ENCODE data around the gene FAM227B. TPM values are rescaled to one million over a fixed set of nuclear protein-coding genes. Genes with fewer than 3 reads are reported as not detected.

The FAM227B gene
- polyA plus RNA-seq, 1 donor (not counting 4 experiments of a cell fraction or from before 2014, with no cell fraction given), result 7.2 TPM

DNA sequence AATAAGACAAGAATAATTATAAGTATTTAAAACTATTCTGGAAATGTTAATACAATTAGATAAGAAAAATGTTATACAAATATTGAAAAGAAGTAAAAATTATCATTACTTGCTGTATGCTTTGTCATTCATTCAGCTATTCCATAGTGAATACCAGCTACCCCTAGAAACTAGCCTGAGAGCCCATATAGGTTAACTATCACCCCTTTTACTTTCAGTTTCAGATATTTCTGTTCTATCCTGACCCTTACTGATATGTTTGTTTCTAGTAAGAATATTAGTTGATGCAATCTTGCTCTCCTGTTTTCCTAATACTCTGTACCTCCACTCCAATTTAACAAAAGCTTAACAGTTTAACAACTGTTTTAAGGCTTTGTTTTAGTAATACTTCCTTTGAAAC lies 31.6 kb downstream of the FAM227B start:
- FAIRE-seq, result no peak
- H3K9me3 ChIP-seq (ENCODE audit: control insufficient read depth, low read depth, low read length), result no peaks in the 10 kb centered on the region
- TF ChIP-seq, protein P1, sequence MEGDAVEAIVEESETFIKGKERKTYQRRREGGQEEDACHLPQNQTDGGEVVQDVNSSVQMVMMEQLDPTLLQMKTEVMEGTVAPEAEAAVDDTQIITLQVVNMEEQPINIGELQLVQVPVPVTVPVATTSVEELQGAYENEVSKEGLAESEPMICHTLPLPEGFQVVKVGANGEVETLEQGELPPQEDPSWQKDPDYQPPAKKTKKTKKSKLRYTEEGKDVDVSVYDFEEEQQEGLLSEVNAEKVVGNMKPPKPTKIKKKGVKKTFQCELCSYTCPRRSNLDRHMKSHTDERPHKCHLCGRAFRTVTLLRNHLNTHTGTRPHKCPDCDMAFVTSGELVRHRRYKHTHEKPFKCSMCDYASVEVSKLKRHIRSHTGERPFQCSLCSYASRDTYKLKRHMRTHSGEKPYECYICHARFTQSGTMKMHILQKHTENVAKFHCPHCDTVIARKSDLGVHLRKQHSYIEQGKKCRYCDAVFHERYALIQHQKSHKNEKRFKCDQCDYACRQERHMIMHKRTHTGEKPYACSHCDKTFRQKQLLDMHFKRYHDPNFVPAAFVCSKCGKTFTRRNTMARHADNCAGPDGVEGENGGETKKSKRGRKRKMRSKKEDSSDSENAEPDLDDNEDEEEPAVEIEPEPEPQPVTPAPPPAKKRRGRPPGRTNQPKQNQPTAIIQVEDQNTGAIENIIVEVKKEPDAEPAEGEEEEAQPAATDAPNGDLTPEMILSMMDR (optimal IDR thresholded peaks at IDR 0.05 in 1 of 3, IDR thresholded peaks at IDR 0.05 in 1 of 3, conservative IDR thresholded peaks at IDR 0.05 in 1 of 3; ENCODE audit: extremely low read depth in 1 of 3, insufficient read depth in 2 of 3, low read length in 3 of 3), result no peak
- TF ChIP-seq EZH2 (IDR thresholded peaks at IDR 0.05; ENCODE audit: low read length), result no peak
- no peaks in the 10 kb centered on the region for H3K4me1 ChIP-seq (ENCODE audit: control insufficient read depth, extremely low read depth, insufficient read depth, low read length)
- no peaks in the 10 kb centered on the region for H3K79me2 ChIP-seq (ENCODE audit: control insufficient read depth, insufficient read depth, low read length)
- no peaks in the 10 kb centered on the region for H3K36me3 ChIP-seq (ENCODE audit: control insufficient read depth in 2 of 2, extremely low read depth in 1 of 2, insufficient read depth in 2 of 2, low read length in 2 of 2)
- H3K4me2 ChIP-seq (ENCODE audit: control insufficient read depth, extremely low read depth, insufficient read depth, low read depth, low read length), result no peak overlapping the region
- H3K27me3 ChIP-seq (ENCODE audit: control insufficient read depth, extremely low read depth, insufficient read depth, low read length), result no peaks in the 10 kb centered on the region
- no peak overlapping the region for H3K4me3 ChIP-seq (ENCODE audit: control insufficient read depth in 2 of 3, extremely low read depth in 1 of 3, insufficient read depth in 2 of 3, low read depth in 1 of 3, low read length in 3 of 3)
- DNase-seq (ENCODE audit: low read depth, low spot score), result no peak
- dilution Hi-C loops (cut with MboI; ENCODE audit: extremely low pct_ligation_motif_present, low sequenced_read_pairs), result no loop called here
- H3K9me1 ChIP-seq (ENCODE audit: control insufficient read depth, extremely low read depth, insufficient read depth, low read length), result no peaks in the 10 kb centered on the region
- H3K9ac ChIP-seq (ENCODE audit: control insufficient read depth, extremely low read depth, insufficient read depth, low read length), result no peak overlapping the region
- H3K27ac ChIP-seq (ENCODE audit: control insufficient read depth, insufficient read depth, low read length), result no peak overlapping the region
- H2AFZ ChIP-seq (ENCODE audit: control insufficient read depth, low read length), result no peak overlapping the region
- H4K20me1 ChIP-seq (ENCODE audit: control insufficient read depth, extremely low read depth, insufficient read depth, low read length), result no peaks in the 10 kb centered on the region

DNA sequence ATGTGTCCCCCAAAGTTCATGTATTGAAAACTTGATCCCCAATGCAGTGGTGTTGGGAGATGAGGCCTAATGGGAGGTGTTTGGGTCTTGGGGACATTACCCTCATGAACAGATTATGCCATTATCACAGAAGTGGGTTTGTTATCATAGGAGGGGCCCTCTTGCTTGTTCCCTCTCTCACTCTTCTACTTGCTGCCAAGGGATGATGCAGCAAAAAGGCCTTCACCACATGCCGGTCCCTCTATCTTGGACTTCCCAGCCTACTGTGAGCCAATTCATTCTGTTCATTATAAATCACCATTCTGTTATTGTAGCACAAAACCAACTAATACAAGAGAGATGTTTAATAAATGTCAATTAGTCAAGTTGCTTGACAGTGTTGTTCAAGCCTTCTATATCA lies 47.2 kb downstream of the FAM227B start:
- no peak overlapping the region for H3K9ac ChIP-seq (ENCODE audit: control insufficient read depth, extremely low read depth, insufficient read depth, low read length)
- H3K27ac ChIP-seq (ENCODE audit: control insufficient read depth, insufficient read depth, low read length), result no peak overlapping the region
- H3K27me3 ChIP-seq (ENCODE audit: control insufficient read depth, extremely low read depth, insufficient read depth, low read length), result no peaks in the 10 kb centered on the region
- H3K36me3 ChIP-seq (ENCODE audit: control insufficient read depth in 2 of 2, extremely low read depth in 1 of 2, insufficient read depth in 2 of 2, low read length in 2 of 2), result no peaks in the 10 kb centered on the region
- TF ChIP-seq, protein P1 (optimal IDR thresholded peaks at IDR 0.05 in 1 of 3, IDR thresholded peaks at IDR 0.05 in 1 of 3, conservative IDR thresholded peaks at IDR 0.05 in 1 of 3; ENCODE audit: extremely low read depth in 1 of 3, insufficient read depth in 2 of 3, low read length in 3 of 3), result no peak
- FAIRE-seq, result no peak
- H3K9me3 ChIP-seq (ENCODE audit: control insufficient read depth, low read depth, low read length), result no peaks in the 10 kb centered on the region
- H3K79me2 ChIP-seq (ENCODE audit: control insufficient read depth, insufficient read depth, low read length), result no peaks in the 10 kb centered on the region
- H2AFZ ChIP-seq (ENCODE audit: control insufficient read depth, low read length), result no peak overlapping the region
- H3K4me1 ChIP-seq (ENCODE audit: control insufficient read depth, extremely low read depth, insufficient read depth, low read length), result no peaks in the 10 kb centered on the region
- H3K4me3 ChIP-seq (ENCODE audit: control insufficient read depth in 2 of 3, extremely low read depth in 1 of 3, insufficient read depth in 2 of 3, low read depth in 1 of 3, low read length in 3 of 3), result no peak overlapping the region
- no peaks in the 10 kb centered on the region for H4K20me1 ChIP-seq (ENCODE audit: control insufficient read depth, extremely low read depth, insufficient read depth, low read length)
- no peaks in the 10 kb centered on the region for H3K9me1 ChIP-seq (ENCODE audit: control insufficient read depth, extremely low read depth, insufficient read depth, low read length)
- no peak for DNase-seq (ENCODE audit: low read depth, low spot score)
- H3K4me2 ChIP-seq (ENCODE audit: control insufficient read depth, extremely low read depth, insufficient read depth, low read depth, low read length), result no peak overlapping the region
- dilution Hi-C loops (cut with MboI; ENCODE audit: extremely low pct_ligation_motif_present, low sequenced_read_pairs), result no loop called here
